ENCODE measurements around the gene RTF1.

RTF1 gene

GRCh38 chr15:41401904-41402267 lies 15.0 kb upstream of the RTF1 start:
- no peak for TF ChIP-seq CTCF (conservative IDR thresholded peaks at IDR 0.05)
- H3K27ac ChIP-seq, result peak overlapping the region; percentile 79

- TF ChIP-seq CTCF (conservative IDR thresholded peaks at IDR 0.05), result no peak
- H3K27ac ChIP-seq, result no peak overlapping the region
Measured at GRCh38 chr15:41407341-41407740, 9.6 kb upstream of the RTF1 start.

GRCh38 chr15:41408234-41408641 lies 8.7 kb upstream of the RTF1 start:
- H3K27ac ChIP-seq, result no peak overlapping the region
- TF ChIP-seq CTCF (conservative IDR thresholded peaks at IDR 0.05), result no peak

- no peak overlapping the region for H3K27ac ChIP-seq
- TF ChIP-seq CTCF (conservative IDR thresholded peaks at IDR 0.05), result no peak
Measured at GRCh38 chr15:41411031-41411430, 5.9 kb upstream of the RTF1 start.

- TF ChIP-seq CTCF (conservative IDR thresholded peaks at IDR 0.05), result no peak
- no peak overlapping the region for H3K27ac ChIP-seq
Measured at GRCh38 chr15:41411441-41411840, 5.5 kb upstream of the RTF1 start.

GRCh38 chr15:41416128-41416741 lies 660 bp upstream of the RTF1 start:
- H3K27ac ChIP-seq, result peak overlapping the region; percentile 83
- TF ChIP-seq CTCF (conservative IDR thresholded peaks at IDR 0.05), result no peak

- TF ChIP-seq CTCF (conservative IDR thresholded peaks at IDR 0.05), result no peak
- peak overlapping the region; percentile 83 for H3K27ac ChIP-seq
Measured at GRCh38 chr15:41417418-41418195, 712 bp downstream of the RTF1 start.

All from VCaP (cell line).